IPS-NIHi11 (cell line): Measurements from ENCODE around the gene MMP24.

Experiments
- DNase-seq: peaks from one replicate; pipeline ENCODE4 v3.0.0; 2012; ENCODE audit warnings: mixed read lengths, low spot score

MMP24 gene

DNA sequence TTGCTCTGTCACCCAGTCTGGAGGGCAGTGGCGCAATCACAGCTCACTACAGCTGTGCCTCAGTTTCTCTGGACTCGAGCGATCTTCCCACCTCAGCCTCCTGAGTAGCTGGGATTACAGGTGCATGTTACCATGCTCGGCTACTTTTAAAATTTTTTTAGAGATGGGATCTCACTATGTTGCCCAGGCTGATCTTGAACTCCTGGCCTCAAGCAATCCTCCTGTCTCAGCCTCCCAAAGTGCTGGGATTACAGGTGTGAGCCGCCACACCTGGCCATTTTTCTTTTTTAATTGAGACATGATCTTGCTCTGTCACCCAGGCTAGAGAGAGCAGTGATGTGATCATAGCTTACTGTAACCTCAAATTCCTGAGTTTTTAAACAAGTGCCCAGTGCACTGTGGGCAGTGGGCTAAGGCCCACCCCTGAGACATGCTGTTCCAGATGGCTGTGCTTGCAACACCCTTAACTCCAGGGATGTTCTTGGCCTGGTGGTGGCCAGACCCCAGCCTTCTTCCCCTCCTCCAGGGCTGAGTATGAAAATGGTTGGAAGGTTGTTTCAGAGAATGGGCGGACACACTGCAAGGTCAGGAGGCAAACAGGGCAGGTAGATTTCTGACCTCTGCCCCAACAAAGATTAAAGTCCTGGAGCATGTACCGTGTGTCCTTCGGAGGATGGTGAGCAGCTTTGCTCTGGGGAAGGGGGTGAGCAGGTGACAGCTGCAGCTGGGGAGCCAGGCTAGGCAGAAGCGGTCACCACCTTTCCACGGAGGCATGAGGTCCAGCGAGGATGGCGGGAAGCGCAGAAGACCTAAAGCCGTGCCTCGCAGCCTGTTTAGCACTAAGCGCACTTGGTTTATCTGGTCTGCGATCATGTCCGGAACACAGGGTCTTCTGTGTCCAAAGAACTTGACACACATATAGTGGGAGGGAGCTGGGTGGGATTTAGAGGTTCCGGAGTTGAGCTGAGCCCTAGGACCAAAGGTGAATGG is 67.1 kb downstream of the MMP24 start:
- DNase-seq, result no peak

GRCh38 chr20:35294293-35294685 is 67.8 kb downstream of the MMP24 start:
- DNase-seq, result no peak

DNA sequence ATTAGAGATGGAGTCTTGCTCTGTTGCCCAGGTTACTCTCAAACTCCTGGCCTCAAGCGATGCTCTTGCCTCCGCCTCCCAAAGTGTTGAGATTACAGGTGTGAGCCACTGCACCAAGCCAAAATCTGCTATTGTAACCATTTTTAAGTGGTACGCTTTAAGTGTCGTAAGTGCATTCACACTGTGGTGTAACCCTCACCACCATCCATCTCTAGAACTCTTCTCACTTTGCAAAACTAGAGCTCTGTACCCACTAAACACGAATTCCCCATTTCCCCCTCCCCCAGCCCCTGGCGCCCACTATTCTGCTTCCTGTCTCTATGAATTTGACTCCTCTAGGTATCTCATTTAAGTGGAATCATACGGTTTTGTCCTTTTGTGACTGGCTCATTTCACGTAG is 68.6 kb downstream of the MMP24 start:
- DNase-seq, result no peak

GRCh38 chr20:35295674-35296073 is 69.2 kb downstream of the MMP24 start:
- DNase-seq, result no peak

DNA sequence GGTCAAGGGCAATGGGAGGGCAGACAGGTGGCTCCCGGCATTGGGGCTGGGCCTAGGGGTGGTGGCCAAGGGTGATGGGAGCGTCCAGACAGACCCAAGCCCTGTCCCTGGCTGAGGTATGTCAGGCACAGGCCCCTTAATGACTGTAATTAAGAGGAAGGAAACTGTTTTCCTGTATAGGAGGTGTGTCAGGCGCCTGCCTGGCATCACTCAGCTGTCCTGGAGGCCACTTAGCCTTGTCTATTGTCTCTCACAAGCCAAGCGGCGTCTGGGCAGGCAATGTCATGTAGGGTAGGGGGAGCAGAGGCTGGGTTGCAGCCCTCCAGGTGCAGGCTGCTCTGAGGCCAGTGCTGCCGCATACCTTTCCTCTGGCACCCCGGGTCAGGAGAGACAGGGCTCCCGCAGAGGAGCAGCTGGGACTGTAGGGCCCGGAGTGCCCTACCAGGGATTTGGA is 69.6 kb downstream of the MMP24 start:
- DNase-seq, result no peak

- DNase-seq, result no peak
Measured at GRCh38 chr20:35297155-35297554, 70.7 kb downstream of the MMP24 start.

- no peak for DNase-seq
Measured at GRCh38 chr20:35297740-35298139, 71.2 kb downstream of the MMP24 start.

GRCh38 chr20:35298264-35298663 is 71.8 kb downstream of the MMP24 start:
- DNase-seq, result no peak

GRCh38 chr20:35299780-35300179 is 73.3 kb downstream of the MMP24 start:
- no peak for DNase-seq

- no peak for DNase-seq
Measured at GRCh38 chr20:35300469-35301262, 74.2 kb downstream of the MMP24 start.

- DNase-seq, result no peak
Measured at GRCh38 chr20:35301426-35301825, 74.9 kb downstream of the MMP24 start.

GRCh38 chr20:35302421-35303335 is 76.2 kb downstream of the MMP24 start:
- no peak for DNase-seq

DNA sequence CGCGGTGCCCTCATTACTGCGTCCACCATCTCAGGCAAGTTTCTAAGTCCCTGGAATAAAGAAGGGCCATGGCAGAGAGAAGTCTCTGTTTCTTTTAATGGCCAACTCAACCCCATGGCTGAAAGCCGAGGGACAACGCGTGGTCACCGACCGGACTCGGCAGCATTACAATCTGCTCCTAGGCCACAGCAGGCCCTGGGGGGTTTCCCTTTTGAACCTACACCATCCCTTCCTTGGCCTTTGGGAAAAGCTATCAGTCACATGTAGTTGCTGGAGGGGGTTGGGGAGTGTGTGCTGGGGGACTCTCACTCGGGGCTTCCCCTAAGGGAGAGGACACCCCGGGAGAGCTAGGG is 76.9 kb downstream of the MMP24 start:
- no peak for DNase-seq

GRCh38 chr20:35303735-35304491 is 77.4 kb downstream of the MMP24 start:
- DNase-seq, result peak; percentile 90

GRCh38 chr20:35304956-35305355 is 78.5 kb downstream of the MMP24 start:
- no peak for DNase-seq

GRCh38 chr20:35305682-35306556 is 79.4 kb downstream of the MMP24 start:
- no peak for DNase-seq

DNA sequence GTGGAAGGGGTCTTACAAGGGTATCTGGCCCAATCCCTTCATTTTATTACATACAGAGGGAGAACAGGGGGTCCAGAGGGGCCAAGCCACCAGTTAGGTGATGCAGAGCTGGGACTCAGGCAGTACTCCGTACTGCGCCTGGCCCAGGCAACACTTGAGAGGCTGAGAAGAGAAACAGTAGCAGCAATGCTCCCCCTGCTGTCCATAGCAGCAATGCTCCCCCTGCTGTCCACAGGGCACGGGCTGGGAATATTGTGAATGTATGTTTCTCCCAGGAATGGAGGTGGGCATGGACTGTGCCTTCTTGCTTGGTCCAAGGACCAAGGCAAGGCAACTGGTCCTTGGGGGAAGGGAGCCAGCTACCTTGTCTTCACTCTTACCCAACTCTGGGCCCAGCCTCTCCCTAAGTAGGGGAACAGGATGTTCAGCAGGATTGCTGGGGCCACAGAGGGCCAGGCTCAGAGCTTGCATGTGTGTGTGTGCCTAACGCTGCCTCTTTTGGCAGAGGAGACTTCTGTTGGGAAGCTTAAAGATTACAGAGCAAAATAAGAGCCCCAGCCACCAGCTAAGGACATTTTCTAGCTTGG is 80.5 kb downstream of the MMP24 start:
- DNase-seq, result peak; percentile 78

GRCh38 chr20:35307666-35308653 is 81.5 kb downstream of the MMP24 start:
- DNase-seq, result no peak

DNA sequence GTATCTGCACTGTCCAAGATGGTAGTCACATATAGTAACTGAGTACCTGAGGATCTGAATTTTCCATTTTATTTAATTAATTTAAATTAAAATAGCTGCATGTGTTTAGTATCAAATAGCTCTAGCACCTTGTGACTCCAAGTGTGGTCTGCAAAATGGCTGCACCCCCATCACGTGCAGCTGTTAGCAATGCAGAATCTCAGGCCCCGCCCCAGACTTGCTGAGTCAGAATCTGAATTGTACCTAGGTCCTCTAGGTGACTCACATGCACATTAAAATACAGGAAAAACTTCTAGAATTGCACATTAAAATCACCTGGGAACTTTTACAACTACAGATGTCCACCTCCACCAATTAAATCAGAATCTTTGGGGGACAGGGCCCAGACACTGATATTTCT is 84.9 kb downstream of the MMP24 start:
- DNase-seq, result no peak
